Stimulated activated CD4-positive, alpha-beta T cell treated with anti-CD3 and anti-CD28 coated beads, Interleukin-2, amount 100 ng/mL, for 48 hours (primary cell): ENCODE measurements around the gene TBX15.

Source experiments
- DNase-seq, 2 donors: peaks; one replicate each; pipeline ENCODE4 v3.0.0-alpha.2; 2020

TBX15 gene

DNA sequence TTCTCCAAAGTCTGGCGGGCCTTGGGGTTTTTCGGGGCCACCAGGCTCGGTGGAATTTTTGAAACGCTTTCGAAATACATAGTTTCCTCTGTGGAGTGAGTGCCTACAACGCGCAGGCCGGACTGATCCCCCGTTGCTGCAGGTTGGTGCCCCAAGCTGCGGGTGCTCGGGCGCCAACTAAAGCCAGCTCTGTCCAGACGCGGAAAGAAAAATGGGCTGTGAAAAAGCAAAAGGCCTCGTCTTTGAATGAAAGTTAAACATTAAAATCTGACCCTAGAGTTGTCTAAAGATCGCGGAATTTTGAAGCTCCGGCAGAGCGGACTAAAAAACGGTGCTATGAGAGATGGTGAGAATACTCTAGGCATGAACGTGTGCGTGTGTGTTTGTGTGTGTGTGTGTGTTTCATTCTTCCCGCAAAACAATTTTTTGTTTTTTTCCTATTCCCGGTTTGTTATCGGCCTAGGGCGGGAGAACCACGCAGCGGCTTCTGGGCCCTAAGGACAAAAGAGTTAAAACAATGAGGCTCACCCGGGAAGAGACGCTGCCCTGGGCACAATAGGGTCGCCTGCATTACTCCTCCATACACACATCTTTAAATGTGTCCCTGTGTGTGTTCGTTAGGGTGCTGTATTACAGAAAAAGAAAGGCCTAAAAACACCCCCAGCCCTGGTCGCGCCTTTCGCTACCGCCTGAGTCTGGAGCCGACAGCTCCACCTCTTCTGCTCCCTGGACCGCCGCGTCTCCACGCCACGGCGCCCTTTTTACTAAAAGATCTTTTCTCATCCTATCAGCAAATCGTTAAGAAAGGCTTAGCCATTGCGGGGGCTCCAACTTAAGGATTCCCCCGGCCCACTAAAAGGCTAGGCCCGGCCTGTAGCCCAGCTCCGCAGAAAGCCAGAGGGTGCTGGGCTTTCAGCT is 3.2 kb downstream of the TBX15 start:
- no peak for DNase-seq

DNA sequence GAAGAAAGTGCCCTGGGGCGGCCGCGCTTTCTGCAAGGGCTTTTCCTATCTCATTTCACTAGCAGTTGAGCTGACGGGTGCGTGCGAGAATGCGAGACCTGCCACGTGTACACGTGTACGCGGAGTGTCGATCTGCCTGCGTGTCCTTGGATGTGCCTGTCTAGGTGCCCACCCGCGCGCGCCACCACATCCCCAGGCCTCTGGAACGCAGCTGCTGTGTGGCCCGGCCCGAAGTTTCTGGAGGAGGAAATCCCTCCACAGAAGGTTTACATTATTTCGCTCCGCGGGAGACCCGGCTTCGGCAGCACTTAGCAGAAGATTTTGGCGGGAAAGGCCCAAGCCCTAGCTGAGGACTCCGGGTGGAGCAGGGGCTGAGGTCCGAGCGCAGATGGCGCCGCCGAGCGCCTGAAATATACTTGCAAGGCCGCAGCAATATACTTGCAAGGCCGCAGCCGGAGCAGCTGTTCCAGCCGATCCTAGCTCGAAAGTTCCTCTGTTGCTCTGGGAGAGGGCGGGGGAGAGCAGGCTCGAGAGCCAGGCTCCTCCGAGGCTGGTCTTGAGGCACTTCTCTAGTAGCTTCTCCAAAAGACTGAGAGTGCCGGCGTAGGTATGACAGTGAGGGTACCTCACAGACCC is 3.9 kb downstream of the TBX15 start:
- DNase-seq = no peak

DNA sequence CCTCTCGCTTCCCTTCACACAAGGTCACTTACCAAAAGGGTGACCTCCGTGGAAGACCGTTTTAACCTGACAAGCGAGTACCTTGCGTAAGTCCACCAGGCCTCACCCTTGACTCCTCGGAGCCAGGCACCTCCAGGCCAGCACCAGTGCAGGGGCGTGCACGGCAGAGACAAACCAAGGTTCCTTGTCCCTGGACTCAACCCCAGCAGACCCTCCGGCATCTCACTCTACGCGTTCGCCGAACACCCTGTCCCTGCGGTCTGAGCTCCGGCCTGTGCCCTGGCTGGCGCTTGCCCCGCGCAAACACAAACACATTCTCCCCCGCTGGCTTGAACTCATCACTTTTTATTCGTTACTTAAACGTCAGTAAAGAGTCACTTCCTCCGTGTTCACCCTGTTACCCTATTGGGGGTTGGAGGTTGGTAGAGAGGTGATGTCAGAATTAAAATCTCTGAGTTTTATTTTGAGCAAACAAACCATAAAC is 4.5 kb downstream of the TBX15 start:
- DNase-seq = no peak

DNA sequence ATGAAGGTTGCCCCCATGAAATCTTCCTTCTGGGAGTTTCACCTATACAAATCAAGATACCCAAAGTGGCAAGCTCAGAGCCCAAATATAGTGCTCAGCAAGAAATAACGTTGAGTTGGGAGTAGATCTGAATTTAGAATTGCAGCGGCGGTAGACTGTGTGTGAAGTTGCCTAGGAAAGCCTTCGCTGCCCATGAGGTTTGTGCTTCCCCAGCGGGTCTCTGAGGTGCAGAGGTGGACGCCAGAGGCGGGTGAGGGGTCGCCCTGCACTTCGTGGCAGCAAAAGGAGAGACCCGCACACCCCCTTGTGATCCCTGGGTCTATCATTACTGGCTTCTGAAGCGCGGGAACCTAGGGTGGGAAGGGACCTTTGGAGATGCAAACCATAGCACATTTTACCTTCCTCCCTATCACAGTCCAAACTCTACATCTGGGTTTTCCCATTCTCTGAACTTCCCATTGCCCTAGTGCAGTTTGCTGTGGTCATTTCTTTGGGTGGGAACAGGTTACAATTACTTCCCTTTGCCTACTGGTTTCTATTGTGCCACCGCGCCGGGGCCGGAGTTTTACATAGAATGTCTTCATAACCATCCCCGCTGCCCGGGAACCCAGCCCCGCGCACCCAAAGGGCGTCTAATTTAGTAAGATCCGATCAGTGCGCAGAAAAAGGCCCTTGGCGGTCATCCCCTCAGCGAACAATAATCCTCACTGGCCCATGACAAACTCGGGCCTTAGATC is 5.2 kb downstream of the TBX15 start:
- no peak for DNase-seq

DNA sequence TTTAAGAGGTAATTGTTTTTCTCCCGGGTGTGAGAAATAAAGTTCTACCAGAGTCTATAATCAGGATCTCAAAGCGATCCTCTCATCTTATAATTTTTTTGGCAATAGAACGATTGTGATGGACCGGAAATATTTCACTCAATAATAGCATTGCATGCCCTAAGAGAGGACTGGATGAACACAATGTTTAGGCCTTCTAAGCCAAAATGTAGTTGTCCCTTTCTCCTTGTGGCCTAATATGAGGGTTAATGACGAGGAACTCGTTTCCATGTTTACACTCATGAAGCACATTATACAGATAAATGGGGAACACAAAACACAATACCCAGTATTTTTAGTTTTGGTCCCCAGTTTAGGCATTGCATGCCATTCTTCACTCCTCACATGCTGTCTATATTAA is 5.9 kb downstream of the TBX15 start:
- DNase-seq = no peak

DNA sequence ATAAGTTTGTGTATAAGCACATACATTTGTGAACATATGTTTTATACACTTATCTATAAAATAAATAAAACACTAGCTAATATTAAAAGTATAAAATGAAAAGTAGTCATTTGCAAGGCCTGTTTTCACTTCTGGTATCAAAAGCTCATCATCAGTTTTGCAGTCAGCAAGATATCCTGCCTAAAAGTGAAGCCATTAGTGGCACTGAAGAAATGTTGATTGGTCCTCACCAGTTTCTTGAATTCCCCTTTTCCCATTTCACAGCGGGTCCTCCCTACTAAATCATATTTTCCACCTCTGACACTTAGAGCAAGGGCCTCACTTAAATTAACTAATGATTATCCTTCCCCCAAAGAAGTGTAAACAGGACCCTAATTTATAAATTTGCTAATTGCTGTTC is 6.7 kb downstream of the TBX15 start:
- no peak for DNase-seq

DNA sequence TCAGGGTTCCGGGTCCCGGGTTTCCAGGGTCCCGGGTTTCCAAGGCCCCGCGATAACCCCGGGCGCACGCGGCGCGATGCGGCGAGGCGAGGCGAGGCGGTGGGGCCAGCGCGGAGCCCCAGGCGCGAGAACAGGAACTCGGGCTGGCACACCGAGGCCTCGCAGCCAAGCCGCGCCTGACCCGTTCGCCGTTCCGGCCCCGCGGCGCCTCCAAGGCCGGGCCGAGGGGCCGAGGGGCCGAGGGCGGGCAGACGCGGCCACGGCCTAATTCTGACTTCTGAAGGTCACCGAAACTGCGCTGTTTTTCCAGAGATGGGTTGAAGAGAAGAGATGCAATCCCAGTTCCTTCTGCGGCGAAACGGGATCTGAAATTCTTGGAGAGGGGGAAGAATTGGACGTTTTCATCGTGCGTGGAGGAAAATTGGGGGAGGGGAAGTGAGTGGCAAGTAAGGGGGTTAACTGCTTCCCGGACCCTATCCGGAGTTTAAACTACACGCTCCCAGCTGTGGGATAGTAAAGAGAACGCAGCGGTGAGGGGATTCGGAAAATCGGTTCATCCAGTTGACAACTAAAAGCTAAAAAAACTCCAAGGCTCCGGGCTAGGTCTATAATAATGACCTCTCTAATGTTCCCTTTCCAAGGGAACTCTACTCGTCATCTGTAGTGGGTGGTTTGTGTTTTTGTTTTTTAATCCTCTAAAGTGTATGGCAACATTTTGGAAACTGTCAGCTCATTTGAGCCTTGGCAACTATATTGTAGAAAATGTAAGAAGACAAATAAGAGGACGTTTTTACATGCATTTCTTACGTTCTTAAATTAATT is 8.2 kb downstream of the TBX15 start:
- no peak for DNase-seq

DNA sequence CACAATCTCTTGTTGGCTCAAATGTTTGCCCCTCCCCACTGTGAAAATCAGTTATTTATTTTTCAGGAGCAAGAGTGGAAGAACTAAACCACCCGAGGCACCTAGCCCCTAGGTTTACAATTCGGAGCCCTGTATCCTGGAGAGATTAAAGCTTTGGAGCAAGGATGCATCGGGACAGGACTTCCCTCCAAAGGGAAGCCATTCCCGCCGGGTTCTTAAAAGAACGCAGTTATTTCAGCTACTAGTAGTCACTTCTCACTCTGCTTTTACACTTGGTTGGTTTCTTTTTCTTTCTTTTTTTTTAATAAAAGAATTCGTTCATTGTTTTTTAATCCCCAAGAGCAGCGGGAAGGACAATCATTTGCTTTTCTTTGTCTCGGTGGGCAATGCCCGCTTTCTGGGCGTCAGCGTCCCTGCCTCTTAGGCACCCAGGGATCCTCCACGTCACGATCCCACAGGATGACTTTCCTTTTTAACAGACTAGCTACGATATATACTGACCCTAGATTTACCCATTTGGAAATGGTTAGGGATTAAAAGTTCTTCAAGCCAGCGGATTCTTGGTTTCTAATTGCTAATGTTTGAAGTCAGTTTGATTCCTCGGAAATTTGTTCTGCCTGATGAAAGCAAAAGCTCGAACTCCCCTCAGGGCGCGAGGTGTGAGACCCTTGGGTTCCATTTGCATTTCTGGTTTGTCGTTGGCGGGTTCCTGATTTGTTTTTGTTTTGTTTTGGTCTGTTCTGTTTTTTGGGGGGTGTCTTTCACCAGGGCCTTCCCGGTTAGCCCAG is 9.0 kb downstream of the TBX15 start:
- no peak for DNase-seq

DNA sequence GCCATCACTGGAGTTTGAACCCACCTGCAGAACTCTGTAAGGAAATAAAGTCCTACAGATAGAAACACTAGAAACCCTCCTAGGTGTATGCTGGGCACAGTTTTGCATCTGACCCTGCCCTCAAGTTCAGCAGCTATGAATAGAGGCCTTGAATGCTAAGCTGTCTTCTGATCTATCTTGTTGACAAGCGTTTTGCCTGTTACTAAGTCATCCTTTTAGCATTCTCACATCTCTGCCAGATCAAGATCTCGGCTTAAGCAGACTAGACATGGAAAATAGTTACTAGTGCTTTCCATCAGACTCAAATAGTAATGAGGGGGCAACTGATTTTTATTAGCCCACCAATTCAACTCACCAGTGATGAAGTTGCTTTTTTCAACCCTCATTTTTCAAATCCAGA is 10.5 kb downstream of the TBX15 start:
- no peak for DNase-seq

DNA sequence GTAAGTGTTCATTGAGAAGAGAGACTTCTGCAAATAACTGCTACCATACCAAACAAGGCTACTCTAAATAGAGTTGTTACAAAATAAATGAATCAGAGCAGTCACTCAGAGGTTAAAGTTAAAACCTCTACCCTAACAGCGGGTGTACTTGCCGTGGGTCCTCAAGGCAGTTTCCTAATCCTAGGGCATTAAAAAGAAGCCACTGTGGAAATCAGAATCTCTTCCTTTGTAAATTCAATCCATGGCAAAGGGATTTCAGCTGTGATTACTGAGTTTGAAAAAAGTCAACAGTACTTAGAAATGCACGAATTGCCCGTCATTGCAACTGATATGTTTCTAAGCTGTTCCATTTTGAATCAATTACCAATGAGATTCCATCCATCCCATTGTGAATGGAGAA is 13.5 kb downstream of the TBX15 start:
- DNase-seq = no peak

DNA sequence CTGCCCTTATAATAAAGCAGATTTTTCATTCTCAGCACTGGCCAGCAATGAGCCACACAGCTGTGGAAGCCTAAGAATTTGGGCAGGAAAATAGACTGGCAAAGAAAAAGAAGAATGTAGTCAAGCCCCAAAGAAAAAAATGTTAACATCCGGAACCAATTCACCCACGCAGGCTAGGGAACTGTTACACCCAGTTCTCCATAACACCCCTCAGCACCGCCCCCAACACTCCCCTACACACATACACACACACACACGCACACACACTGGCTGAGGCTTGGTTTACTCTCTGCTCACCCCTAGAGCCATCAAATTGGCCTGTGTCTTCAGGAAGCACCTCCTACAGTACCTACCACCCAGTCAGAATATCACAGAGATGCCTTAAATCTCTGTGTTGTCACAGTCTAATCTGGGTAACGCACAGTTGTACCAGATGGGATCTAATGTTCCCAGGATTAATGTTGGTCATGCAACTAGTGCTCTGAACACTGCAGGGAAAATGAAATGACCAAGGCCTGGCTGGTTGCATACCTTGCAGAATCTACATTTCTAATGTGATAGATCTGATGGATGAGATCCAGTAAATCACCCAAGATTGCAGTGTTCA is 14.5 kb downstream of the TBX15 start:
- DNase-seq = no peak

DNA sequence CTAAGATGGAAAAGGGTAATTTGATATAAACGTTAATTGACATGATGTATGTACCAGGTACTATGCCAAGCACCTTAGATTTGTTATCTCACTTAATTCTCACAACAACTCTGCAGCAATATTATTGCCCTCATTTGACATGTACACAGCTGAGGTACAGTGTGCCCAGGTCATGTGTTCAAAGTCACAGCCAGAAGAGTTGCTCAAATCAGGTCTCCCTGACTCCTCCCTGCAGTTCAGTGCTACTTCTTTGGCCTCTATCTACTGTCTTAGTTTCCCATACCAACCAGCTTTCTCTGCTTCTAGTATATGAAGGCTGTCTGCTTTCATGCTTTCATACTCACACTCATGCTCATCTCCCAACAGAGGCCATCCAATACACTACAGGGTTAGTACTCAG is 15.1 kb downstream of the TBX15 start:
- DNase-seq = no peak

DNA sequence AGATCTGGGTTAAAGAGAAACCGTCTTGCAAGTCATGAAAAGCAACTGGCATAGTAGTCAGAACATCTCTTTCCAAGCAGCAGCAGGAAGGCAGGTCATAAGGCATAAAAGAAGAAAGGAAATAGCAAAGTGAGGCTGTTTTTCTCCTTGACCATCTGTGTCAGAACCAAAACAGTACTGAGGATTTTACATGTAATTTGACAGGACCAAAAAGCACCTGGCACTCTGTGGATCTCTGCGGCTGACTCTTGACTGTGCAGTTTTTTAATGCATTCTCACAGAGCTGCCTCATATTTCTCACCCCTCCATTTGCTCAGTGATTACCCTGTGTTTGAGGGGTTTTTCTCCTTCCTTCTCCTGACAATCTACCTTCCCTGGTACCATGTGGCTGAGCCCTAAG is 17.7 kb downstream of the TBX15 start:
- DNase-seq = no peak

DNA sequence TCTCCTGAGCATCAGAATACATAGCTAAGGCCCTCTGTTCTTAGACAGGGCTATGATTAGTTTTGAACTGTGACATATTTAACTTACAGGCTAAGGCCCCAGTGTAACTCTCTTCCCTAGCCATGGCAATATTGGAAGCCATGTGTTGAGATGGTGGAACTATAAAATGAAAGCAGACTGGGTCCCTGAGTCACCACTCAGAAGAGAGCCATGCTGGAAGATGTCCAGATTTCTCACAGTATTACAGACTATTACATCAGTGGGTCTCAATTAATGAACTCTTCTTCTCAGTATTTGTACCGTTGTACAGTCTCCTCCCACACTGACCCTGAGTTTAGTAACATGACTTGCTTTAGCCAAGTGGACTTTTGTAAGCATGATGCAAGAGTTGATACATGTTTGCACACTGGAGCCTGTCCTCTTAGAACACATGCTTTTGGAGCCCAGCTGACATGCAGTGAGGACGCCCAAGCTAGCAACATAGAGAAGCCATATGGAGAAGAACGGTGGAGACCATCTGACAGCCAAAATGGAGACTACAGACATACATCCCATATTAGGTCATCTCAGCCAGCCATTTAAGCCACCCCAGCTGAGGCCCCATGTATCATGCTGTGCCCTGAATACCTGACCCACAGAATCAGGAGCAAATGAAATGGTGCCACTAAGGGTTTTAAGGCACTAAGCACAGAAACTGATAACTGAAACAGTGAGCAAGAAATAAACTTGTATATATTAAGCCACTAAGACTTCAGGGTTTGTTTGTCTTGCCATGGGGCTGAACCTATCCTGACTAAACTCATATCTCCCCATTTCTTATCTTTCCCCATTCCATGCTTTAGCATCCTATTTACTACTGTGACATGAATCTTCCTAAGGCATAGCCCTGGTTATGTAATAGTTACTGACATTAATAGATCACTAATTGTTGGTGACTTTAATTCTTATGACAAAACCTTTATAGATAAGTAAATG is 24.4 kb downstream of the TBX15 start:
- no peak for DNase-seq

DNA sequence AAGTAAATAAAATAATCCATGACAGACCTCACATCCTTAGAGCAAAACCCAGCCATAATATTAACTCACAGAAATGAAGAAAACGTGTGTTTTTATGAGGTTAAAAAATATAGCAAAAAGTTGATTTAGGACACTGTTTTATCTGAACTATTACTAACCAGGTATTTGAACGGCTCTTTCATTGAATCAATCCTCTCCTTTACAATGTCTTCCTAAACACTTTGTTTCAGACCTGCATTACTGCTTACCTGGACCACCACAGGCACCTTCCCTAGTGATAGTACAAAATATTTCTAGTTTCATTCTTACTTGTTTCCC is 25.0 kb downstream of the TBX15 start:
- no peak for DNase-seq

DNA sequence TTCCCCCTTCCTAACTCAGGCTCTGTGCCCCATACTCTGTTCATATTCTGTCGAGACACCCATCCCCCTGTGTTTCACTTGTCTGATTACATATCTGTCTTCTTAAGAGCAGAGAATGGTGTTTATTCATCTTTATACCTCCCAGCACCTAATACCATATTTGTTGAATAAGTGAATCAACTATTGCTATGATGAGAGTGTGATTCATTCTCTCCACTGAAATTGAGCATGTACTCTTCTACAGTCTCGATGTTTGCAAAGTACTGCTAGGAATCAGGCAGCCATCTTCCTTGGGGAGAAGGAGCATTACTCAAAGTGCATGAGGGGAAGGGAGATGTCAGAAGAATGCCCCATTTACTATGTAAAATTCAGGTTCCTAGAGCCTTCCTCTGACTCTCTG is 27.0 kb downstream of the TBX15 start:
- no peak for DNase-seq

DNA sequence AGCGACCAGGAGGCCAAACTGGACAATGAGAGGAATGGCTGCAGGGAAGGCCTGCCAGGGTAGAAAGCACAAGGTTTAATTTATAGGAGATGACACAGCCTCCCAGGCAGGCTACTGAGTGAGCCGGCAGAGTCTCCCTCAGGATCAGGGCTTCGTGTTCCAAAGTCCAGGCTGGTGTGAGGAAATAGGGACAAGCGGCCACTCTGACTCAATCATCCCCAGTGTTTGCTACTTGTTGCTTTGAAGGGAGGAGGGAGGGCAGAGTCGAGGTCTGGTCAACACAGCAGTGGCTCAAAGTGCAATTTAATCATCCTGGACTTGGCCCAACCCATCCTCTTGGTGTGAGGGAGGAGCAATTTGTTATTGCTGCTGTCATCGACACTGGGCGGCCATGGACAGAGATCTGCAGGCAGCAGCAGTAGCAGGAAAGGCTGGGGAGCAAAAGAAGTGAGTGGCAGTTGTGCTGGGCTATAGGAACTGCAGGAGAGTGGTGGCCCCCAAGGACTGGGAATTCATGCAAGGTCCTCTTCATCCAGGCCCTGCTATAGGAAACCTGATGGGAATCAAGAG is 27.5 kb downstream of the TBX15 start:
- DNase-seq = no peak

DNA sequence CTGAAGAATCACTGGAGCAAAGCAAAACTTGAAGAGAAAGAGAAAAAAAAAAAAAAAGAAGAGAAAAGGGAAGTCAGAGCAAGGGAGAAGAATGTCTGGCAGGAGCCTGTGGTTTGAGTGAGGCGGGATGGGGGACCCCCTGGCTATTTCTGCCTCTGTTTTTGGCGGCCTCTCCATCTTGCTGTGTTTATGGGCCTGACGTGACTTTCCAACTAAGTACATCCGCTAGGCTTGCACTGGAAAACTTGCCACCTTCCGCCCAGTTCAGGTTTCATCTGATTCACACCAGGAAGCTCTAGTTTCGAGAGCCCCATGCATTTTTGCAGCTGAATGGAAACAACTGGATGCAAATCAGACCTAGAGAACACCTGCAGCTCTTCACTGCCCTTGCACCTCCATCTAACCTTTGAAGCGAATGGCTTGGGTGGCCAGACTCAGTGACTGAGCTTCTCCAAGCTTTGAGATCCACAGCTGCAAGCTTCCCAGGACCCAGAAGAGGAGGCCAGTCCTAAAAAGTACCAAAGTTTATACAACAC is 28.0 kb downstream of the TBX15 start:
- no peak for DNase-seq

DNA sequence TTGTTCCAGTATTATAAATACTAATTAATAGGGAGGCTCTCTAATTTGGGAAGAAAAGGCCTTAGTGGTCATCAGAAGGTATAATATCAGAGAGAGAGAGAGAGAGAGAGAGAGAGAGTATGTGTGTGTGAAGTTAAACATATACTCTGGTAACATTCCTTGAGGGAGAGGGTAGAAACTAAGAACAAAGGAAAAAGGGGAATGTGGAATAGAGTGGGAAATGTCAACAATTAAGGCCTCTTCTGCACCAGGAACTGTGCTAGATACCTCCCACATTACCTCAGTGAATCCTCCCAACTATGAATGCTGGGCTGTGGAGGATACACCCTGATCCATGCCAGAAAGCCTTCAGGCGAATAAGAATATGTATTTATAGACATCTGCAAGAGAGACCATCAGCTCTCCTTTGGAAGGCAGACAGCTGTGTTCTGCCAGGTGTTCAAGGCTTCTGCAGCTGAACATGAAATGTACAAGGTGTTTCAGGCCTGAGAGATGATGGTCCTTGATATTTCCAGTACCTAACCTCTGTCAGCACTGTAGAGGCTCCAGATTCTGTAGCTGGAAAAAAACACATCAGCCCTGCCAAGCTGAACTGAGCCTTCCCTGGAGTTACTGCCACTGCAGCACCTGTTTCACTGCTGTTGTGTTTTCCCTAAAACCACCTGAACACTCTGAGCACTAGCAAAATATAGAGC is 29.1 kb downstream of the TBX15 start:
- DNase-seq = no peak
